RWPE2 (cell line): ENCODE measurements around the gene CDON.

ENCODE experiments used
- ATAC-seq: fragments of 200-7000 bp; cut with Tn5 transposase; 3 replicates; pipeline ENCODE4 v1.9.1; 2021; ENCODE audit warnings: low read depth
- DNase-seq: peaks from one replicate; pipeline ENCODE4 v3.0.0-alpha.2; 2020; ENCODE audit warnings: low spot score
- H3K27ac ChIP-seq: fragments of 450-650 bp; 2 replicates; pipeline ENCODE4 v1.5.1; 2017; ENCODE audit warnings: mild to moderate bottlenecking; ENCODE audit not compliant: poor library complexity, severe bottlenecking
- H3K27me3 ChIP-seq: fragments of 250-450 bp; sonication (Bioruptor Pico); 2 replicates; pipeline ENCODE4 v1.5.1; 2021; ENCODE audit warnings: mild to moderate bottlenecking, moderate library complexity; ENCODE audit not compliant: insufficient read depth, poor library complexity, severe bottlenecking
- H3K36me3 ChIP-seq: fragments of 250-450 bp; sonication (Bioruptor Pico); 2 replicates; pipeline ENCODE4 v1.5.1; 2020; ENCODE audit warnings: low read depth, mild to moderate bottlenecking, moderate library complexity
- H3K4me1 ChIP-seq: fragments of 250-450 bp; sonication (Bioruptor Pico); 2 replicates; pipeline ENCODE4 v1.5.1; 2021; ENCODE audit warnings: mild to moderate bottlenecking, moderate library complexity; ENCODE audit not compliant: insufficient read depth, poor library complexity, severe bottlenecking
- H3K4me3 ChIP-seq: fragments of 250-450 bp; sonication (Bioruptor Pico); 2 replicates; pipeline ENCODE4 v1.5.1; 2021; ENCODE audit warnings: mild to moderate bottlenecking, moderate library complexity; ENCODE audit not compliant: severe bottlenecking
- H3K9me3 ChIP-seq: fragments of 250-450 bp; sonication (Bioruptor Pico); 2 replicates; pipeline ENCODE4 v1.5.1; 2021; ENCODE audit warnings: mild to moderate bottlenecking, moderate library complexity; ENCODE audit not compliant: severe bottlenecking
- CTCF ChIP-seq: fragments of 450-650 bp; IDR thresholded peaks from one replicate; pipeline ENCODE4 v1.5.1; 2017; ENCODE audit warnings: mild to moderate bottlenecking, moderate library complexity; ENCODE audit not compliant: poor library complexity, severe bottlenecking

Gene CDON

DNA sequence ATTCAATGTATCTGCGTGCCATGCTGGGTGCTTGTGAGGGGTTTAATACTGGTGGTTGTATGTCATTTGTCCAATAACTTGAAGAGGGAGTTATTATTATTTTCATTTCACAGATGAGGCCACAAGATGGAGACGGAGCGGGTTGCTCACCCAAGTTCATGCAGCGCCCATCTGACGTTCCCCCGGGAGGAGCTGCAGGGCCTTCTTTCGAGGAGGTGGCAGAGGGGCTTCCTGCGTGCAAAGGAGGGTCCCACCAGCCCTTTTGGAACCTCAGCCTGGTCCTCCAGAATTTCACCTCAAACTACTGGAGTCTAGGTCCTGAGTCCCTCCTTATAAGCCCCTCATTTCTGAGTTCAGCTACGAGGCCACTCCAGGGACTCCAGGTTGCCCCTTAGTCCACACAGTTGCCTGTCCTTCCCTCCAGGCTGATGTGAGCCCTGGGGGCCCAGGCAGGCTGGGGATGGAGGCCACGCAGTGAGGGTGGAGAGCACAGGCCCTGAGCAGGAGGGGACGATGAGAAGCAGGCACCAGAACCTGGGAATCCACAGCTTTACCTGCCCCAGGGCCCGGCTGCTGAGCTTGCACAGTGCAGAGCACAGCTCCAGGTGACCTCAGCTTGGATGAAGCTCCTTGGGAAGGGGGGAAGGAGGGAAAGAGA, 119.8 kb downstream of the CDON start:
- Histone ChIP-seq H3K27ac (no peak overlapping the region), H3K27me3 (no peaks in the 10 kb centered on the region), H3K4me1 (no peaks in the 10 kb centered on the region), H3K9me3 (no peaks in the 10 kb centered on the region), H3K36me3 (no peaks in the 10 kb centered on the region), H3K4me3 (no peak overlapping the region)
- ATAC-seq, result no peak
- no peak for DNase-seq
- TF ChIP-seq CTCF, result no peak

DNA sequence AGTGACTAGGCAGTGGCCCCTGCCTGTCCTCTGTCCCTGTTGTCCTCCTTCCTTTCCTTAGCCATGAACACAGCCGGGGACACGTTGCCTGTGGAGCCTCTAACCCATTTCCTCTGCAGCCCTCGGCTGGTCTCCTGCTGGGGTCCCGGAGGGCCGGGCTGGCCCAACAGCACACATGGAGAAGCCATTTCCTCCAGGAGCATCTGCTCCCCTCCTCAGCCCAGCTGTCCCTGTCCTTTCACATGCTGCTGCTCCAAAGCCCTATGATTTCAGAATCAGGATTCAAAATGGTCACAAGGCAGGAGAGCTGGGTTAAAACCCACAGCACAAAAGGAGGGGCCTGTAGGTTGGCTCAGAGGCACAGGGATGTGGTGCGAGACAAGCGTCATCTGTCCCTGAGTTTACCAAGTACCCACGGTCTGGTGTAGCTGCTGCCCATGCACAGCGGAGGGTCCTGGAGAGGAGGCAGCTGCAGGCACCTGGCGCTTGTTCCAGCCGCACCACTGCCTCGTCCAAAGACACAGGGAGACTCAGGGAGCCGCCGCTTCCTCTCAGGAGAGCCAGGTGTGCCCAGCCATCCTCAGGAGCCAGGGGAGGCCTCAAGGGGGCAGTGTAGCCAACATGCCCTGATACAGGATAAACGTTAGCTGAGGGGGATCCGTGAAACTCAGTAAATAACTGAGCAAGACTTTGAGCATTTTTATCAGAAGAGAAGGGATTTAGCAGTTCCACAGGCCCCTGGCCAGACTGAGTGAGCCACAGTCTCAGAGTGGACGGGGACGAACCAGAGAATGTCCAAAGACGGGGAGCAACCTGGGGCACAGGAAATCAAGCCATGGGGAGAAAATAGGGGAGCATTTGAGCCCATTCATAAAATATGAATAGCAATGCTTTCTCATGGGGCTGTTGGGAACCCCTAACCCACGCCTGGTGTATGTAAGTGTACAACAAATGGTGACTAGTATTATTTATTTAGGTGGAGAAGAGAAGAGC, 120.8 kb downstream of the CDON start:
- peak; percentile 88 for ATAC-seq

DNA sequence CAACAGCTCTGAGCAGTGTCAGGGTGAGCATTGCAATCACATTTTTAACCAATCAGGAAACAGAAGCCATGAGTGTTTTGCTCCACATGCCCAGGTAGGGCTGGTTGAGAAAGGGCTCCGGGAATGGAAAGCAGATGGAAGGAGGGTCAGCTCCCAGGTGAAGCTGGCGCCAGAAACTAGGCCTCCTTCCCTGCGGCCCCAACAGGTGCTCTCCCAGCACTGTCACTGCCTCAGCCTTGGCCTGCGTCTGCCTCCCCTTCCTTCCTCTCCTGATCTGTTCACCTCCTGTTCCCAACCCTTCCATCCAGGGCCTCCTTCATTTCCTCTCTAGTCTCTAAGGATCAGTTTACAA, 121.4 kb downstream of the CDON start:
- Histone ChIP-seq H3K4me3 (no peak overlapping the region), H3K27me3 (no peaks in the 10 kb centered on the region), H3K9me3 (no peaks in the 10 kb centered on the region), H3K27ac (no peak overlapping the region), H3K4me1 (no peaks in the 10 kb centered on the region), H3K36me3 (no peaks in the 10 kb centered on the region)
- TF ChIP-seq CTCF, result no peak
- ATAC-seq (no peak), DNase-seq (no peak)

More for the DNA sequence above, 120.8 kb downstream of the CDON start:
- Histone ChIP-seq H3K36me3 (no peaks in the 10 kb centered on the region), H3K27ac (no peak overlapping the region), H3K4me1 (no peaks in the 10 kb centered on the region), H3K27me3 (no peaks in the 10 kb centered on the region), H3K4me3 (no peak overlapping the region), H3K9me3 (no peaks in the 10 kb centered on the region)
- TF ChIP-seq CTCF, result peak; percentile 78
- no peak for DNase-seq

- DNase-seq, result no peak
- Histone ChIP-seq H3K36me3 (no peaks in the 10 kb centered on the region), H3K9me3 (no peaks in the 10 kb centered on the region), H3K27me3 (no peaks in the 10 kb centered on the region), H3K27ac (no peak overlapping the region), H3K4me3 (no peak overlapping the region), H3K4me1 (no peaks in the 10 kb centered on the region)
- no peak for TF ChIP-seq CTCF
- no peak for ATAC-seq
Measured at GRCh38 chr11:125940145-125940544, 122.5 kb downstream of the CDON start.
